HG03354 (cell line): ENCODE measurements around the gene DYNLL1.

ENCODE experiments used
- ATAC-seq: cut with Tn5 transposase; IDR thresholded peaks from one replicate; pipeline ENCODE4 v1.9.1; 2021; ENCODE audit warnings: mild to moderate bottlenecking; ENCODE audit not compliant: unreplicated experiment, poor library complexity, severe bottlenecking

Gene DYNLL1

GRCh38 chr12:120542166-120542565, 46.3 kb downstream of the DYNLL1 start:
- ATAC-seq = no peak

GRCh38 chr12:120544691-120545090, 48.8 kb downstream of the DYNLL1 start:
- ATAC-seq = no peak

GRCh38 chr12:120546050-120546386, 50.1 kb downstream of the DYNLL1 start:
- no peak for ATAC-seq
